PC-9 (cell line): ENCODE data around the gene DAAM2. TPM values are rescaled to one million over a fixed set of nuclear protein-coding genes. Genes with fewer than 3 reads are reported as not detected.

Experiments
- BruUV-seq: library from RNA; stranded (reverse); fragments of 400-500 nt; replicated peaks from 2 replicates; lab custom pipeline; 2021; lab: Mats Ljungman, UMichigan
- CTCF ChIA-PET: fragments of 300-600 bp; sonication (Branson Sonifier 250); formaldehyde crosslinking; loops from one replicate; lab custom pipeline; 2022; ENCODE audit warnings: antibody characterized with exemption; lab: Charles Lee
- POLR2A ChIA-PET: fragments of 300-600 bp; sonication (Branson Sonifier 250); formaldehyde crosslinking; loops from one replicate; lab custom pipeline; 2022; ENCODE audit warnings: antibody characterized with exemption; ENCODE audit not compliant: unreplicated experiment; lab: Charles Lee
- DNase-seq, 2 experiments: peaks; one replicate each; pipeline versions ENCODE4 v3.0.0 to v3.0.0-alpha.2; 2015 to 2022; ENCODE audit warnings: mixed read lengths in 1 of 2
- H2AFZ ChIP-seq: fragments of 200-600 bp; sonication (generic); 2 replicates; pipeline ENCODE4 v1.8.1; 2017; ENCODE audit warnings: antibody characterized with exemption
- H3F3A ChIP-seq: fragments of 200-600 bp; sonication (generic); 2 replicates; pipeline ENCODE4 v1.8.1; 2017; ENCODE audit warnings: antibody characterized with exemption, mild to moderate bottlenecking, low read depth; ENCODE audit not compliant: insufficient read depth
- H3K27ac ChIP-seq: fragments of 200-600 bp; sonication (generic); 2 replicates; pipeline ENCODE4 v1.6.1; 2016; ENCODE audit warnings: mixed run types
- H3K27me3 ChIP-seq: fragments of 200-600 bp; sonication (generic); 2 replicates; pipeline ENCODE4 v1.6.1; 2016; ENCODE audit warnings: low read depth, mixed run types; ENCODE audit not compliant: insufficient read depth
- H3K36me3 ChIP-seq: fragments of 200-600 bp; sonication (generic); 2 replicates; pipeline ENCODE4 v1.6.1; 2016; ENCODE audit warnings: low read depth, mixed run types
- H3K4me1 ChIP-seq: fragments of 200-600 bp; sonication (generic); replicated peaks from 2 replicates; pipeline ENCODE4 v1.6.1; 2016; ENCODE audit warnings: mixed run types; ENCODE audit not compliant: insufficient read depth
- H3K4me2 ChIP-seq: fragments of 200-600 bp; sonication (generic); 2 replicates; pipeline ENCODE4 v1.6.1; 2017; ENCODE audit warnings: mixed run types
- H3K4me3 ChIP-seq: fragments of 200-600 bp; sonication (generic); 2 replicates; pipeline ENCODE4 v1.6.1; 2016; ENCODE audit warnings: mixed run types
- H3K79me2 ChIP-seq: fragments of 200-600 bp; sonication (generic); 2 replicates; pipeline ENCODE4 v1.6.1; 2017; ENCODE audit warnings: low read depth, mixed run types
- H3K9me2 ChIP-seq: fragments of 200-600 bp; sonication (generic); 2 replicates; pipeline ENCODE4 v1.8.1; 2017; ENCODE audit warnings: mild to moderate bottlenecking; ENCODE audit not compliant: insufficient read depth
- H3K9me3 ChIP-seq: fragments of 200-600 bp; sonication (generic); 2 replicates; pipeline ENCODE4 v1.8.1; 2016; ENCODE audit warnings: low read depth; ENCODE audit not compliant: insufficient read depth
- H4K20me1 ChIP-seq: fragments of 200-600 bp; sonication (generic); 2 replicates; pipeline ENCODE4 v1.8.1; 2017; ENCODE audit not compliant: insufficient read depth
- EZH2 ChIP-seq: fragments of 200-600 bp; sonication (generic); IDR thresholded peaks from 2 replicates; pipeline ENCODE4 v1.8.0; 2017; ENCODE audit warnings: antibody characterized with exemption, low read depth
- intact Hi-C: fragments of 100-400 bp; cut with micrococcal nuclease; formaldehyde crosslinking; loops from one replicate; pipeline ENCODE4 v1.10.0; 2022; ENCODE audit not compliant: unreplicated experiment
- total RNA-seq: library from RNA; stranded (reverse); gene quantifications from 2 replicates; pipeline ENCODE4 v1.2.3, GENCODE V29; 2021
- TF ChIP-seq, protein P1 (sequence below): fragments of 200-600 bp; sonication (generic); conservative IDR thresholded peaks from 2 replicates; pipeline ENCODE4 v1.6.1; 2017; ENCODE audit warnings: mixed run types, antibody characterized with exemption, mild to moderate bottlenecking, moderate library complexity

The DAAM2 gene
- total RNA-seq, 1 experiment from 2014 or later, result not detected

DNA sequence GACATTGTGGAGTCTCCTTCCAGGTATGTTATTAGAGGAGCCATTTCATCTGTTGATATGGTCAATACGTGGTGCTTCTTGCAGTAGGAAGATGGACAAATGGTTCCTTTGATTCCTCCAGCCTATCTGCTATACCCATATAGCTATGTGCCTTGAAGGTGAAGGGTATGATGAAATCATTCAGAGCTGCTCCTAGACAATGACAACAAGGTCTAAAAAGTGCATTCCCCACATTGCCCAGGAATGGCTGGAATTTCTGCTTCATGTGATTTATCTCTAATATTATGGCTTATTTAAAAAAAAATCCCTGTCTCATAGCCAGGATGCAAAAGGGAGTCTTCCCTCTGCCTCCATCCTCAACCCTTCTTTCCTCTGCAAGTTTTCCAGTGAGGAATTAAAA is 14.1 kb downstream of the DAAM2 start:
- H3K9me2 ChIP-seq, result no peaks in the 10 kb centered on the region
- no peaks in the 10 kb centered on the region for H3K79me2 ChIP-seq
- no peaks in the 10 kb centered on the region for H3F3A ChIP-seq
- H3K27me3 ChIP-seq, result peaks cover 39% of the 10 kb centered on the region
- ChIA-PET CTCF (no interaction called here), POLR2A (no interaction called here)
- H4K20me1 ChIP-seq, result no peaks in the 10 kb centered on the region; the same call in 1 of the 2 replicates
- no TSS peak for BruUV-seq
- H3K4me3 ChIP-seq, result no peak overlapping the region
- H3K27ac ChIP-seq, result no peak overlapping the region
- H3K4me1 ChIP-seq, result no peaks in the 10 kb centered on the region
- DNase-seq, result no peak
- H3K9me3 ChIP-seq, result no peaks in the 10 kb centered on the region
- no peaks in the 10 kb centered on the region for H3K36me3 ChIP-seq
- intact Hi-C loops, result no loop called here
- H3K4me2 ChIP-seq, result no peak overlapping the region
- no peak for TF ChIP-seq EZH2
- TF ChIP-seq, protein P1, sequence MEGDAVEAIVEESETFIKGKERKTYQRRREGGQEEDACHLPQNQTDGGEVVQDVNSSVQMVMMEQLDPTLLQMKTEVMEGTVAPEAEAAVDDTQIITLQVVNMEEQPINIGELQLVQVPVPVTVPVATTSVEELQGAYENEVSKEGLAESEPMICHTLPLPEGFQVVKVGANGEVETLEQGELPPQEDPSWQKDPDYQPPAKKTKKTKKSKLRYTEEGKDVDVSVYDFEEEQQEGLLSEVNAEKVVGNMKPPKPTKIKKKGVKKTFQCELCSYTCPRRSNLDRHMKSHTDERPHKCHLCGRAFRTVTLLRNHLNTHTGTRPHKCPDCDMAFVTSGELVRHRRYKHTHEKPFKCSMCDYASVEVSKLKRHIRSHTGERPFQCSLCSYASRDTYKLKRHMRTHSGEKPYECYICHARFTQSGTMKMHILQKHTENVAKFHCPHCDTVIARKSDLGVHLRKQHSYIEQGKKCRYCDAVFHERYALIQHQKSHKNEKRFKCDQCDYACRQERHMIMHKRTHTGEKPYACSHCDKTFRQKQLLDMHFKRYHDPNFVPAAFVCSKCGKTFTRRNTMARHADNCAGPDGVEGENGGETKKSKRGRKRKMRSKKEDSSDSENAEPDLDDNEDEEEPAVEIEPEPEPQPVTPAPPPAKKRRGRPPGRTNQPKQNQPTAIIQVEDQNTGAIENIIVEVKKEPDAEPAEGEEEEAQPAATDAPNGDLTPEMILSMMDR, result no peak
- no peak overlapping the region for H2AFZ ChIP-seq

DNA sequence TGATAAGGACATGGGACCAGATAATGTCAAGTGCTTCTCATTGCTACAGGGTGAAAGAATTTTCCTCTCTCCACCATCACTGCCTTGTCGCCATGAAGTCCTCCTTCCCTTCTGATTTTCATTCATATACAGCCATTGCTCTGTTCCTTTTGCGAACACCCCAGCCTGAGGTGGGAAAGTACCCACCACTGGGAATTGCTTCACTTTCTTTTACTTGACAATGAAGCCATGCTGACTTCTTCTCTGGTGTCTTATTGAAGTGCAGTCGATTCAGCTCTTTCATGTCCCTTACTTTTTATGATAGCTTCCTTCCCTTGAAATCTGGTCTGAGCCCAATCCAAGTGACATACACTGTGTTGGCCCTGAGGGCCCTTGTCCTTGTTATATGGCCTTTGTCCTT is 16.2 kb downstream of the DAAM2 start:
- Histone ChIP-seq H3K27me3 (peaks cover 27% of the 10 kb centered on the region; the same call in 1 of the 2 replicates), H3K4me2 (no peak overlapping the region), H4K20me1 (no peaks in the 10 kb centered on the region; the same call in 1 of the 2 replicates), H3K79me2 (no peaks in the 10 kb centered on the region), H3K9me3 (no peaks in the 10 kb centered on the region), H3K36me3 (no peaks in the 10 kb centered on the region), H3K27ac (no peak overlapping the region), H3K9me2 (no peaks in the 10 kb centered on the region), H3F3A (no peaks in the 10 kb centered on the region), H2AFZ (no peak overlapping the region), H3K4me3 (no peak overlapping the region), H3K4me1 (no peaks in the 10 kb centered on the region)
- POLR2A ChIA-PET, result no interaction called here
- TF ChIP-seq, protein P1, result no peak
- no peak for TF ChIP-seq EZH2
- CTCF ChIA-PET, result no interaction called here
- DNase-seq, result no peak
- intact Hi-C loops, result no loop called here
- no TSS peak for BruUV-seq

DNA sequence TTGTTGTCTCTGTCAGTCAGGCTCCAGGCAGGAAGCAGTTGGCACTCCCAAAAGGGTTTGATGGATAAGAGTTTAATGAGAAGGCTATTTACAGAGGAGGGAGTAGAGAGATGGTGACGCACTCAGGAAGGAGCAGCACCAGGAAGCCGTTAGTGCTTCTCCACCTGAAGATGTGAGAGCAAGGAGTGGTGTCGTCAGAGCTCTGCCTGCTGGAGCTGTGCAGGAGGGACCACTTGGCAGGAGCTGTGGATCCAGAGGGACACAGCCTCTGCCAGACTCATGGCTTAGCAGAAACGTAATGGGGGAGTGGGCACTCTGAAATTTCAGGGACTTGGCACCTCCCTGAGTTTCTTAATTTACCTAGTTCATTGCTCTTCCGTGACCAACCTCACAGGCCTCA is 16.8 kb downstream of the DAAM2 start:
- POLR2A ChIA-PET, result no interaction called here
- CTCF ChIA-PET, result no interaction called here
- peaks cover 27% of the 10 kb centered on the region; the same call in 1 of the 2 replicates for H3K27me3 ChIP-seq
- H3K9me3 ChIP-seq, result no peaks in the 10 kb centered on the region
- H3K79me2 ChIP-seq, result no peaks in the 10 kb centered on the region
- no peaks in the 10 kb centered on the region for H3K4me1 ChIP-seq
- intact Hi-C loops, result no loop called here
- H3F3A ChIP-seq, result no peaks in the 10 kb centered on the region
- H3K4me3 ChIP-seq, result no peak overlapping the region
- H4K20me1 ChIP-seq, result no peaks in the 10 kb centered on the region; the same call in 1 of the 2 replicates
- TF ChIP-seq, protein P1, result no peak
- TF ChIP-seq EZH2, result no peak
- H3K36me3 ChIP-seq, result no peaks in the 10 kb centered on the region
- H3K27ac ChIP-seq, result no peak overlapping the region
- no peak for DNase-seq
- H3K4me2 ChIP-seq, result no peak overlapping the region
- H3K9me2 ChIP-seq, result no peaks in the 10 kb centered on the region
- H2AFZ ChIP-seq, result no peak overlapping the region
- no TSS peak for BruUV-seq
